ENCODE measurements around the gene VTI1B.

- TF ChIP-seq EZH2phosphoT487 (IDR thresholded peaks at IDR 0.05), result no peak
- TF ChIP-seq CTCF (IDR thresholded peaks at IDR 0.05), result no peak
- TF ChIP-seq EZH2 (IDR thresholded peaks at IDR 0.05), result no peak
Measured at GRCh38 chr14:67633451-67634147, 40.8 kb downstream of the VTI1B start.

Measured in neural progenitor cell (in vitro differentiated cells).